ENCODE measurements around the gene NR4A1.

NR4A1 gene

GRCh38 chr12:52085682-52086180, 34.5 kb downstream of the NR4A1 start:
- TF ChIP-seq TEAD4 (IDR thresholded peaks at IDR 0.05): no peak
- TF ChIP-seq USF1 (IDR thresholded peaks at IDR 0.05): no peak
- no peak for TF ChIP-seq MAX (IDR thresholded peaks at IDR 0.05)
- no peak for TF ChIP-seq NFIC (IDR thresholded peaks at IDR 0.05)
- no peak for TF ChIP-seq YY1 (IDR thresholded peaks at IDR 0.05; ENCODE audit: low read depth)
- TF ChIP-seq ZBTB7A (IDR thresholded peaks at IDR 0.05; ENCODE audit: low read depth): no peak
- no peak for TF ChIP-seq FOXM1 (IDR thresholded peaks at IDR 0.05; ENCODE audit: borderline replicate concordance, low read depth)
- no peak for TF ChIP-seq TAF1 (IDR thresholded peaks at IDR 0.05; ENCODE audit: low read depth)
- TF ChIP-seq RAD21 (IDR thresholded peaks at IDR 0.05; ENCODE audit: low read depth): no peak
- no peak for TF ChIP-seq CEBPB (IDR thresholded peaks at IDR 0.05)
- no peak for TF ChIP-seq CREB1 (IDR thresholded peaks at IDR 0.05; ENCODE audit: low read depth)
- TF ChIP-seq TCF12 (IDR thresholded peaks at IDR 0.05; ENCODE audit: low read depth): no peak

- TF ChIP-seq TCF12 (IDR thresholded peaks at IDR 0.05; ENCODE audit: low read depth) (no peak), CEBPB (IDR thresholded peaks at IDR 0.05) (no peak), EGR1 (IDR thresholded peaks at IDR 0.05) (peak; percentile 83), MAX (IDR thresholded peaks at IDR 0.05) (no peak)
Measured at GRCh38 chr12:52086366-52086765, 35.1 kb downstream of the NR4A1 start.

GRCh38 chr12:52086944-52087835, 35.9 kb downstream of the NR4A1 start:
- no peak for TF ChIP-seq FOXM1 (IDR thresholded peaks at IDR 0.05; ENCODE audit: borderline replicate concordance, low read depth)
- TF ChIP-seq RAD21 (IDR thresholded peaks at IDR 0.05; ENCODE audit: low read depth): no peak
- TF ChIP-seq REST (IDR thresholded peaks at IDR 0.05; ENCODE audit: low read depth): no peak
- no peak for TF ChIP-seq YY1 (IDR thresholded peaks at IDR 0.05; ENCODE audit: low read depth)
- no peak for TF ChIP-seq EP300 (IDR thresholded peaks at IDR 0.05; ENCODE audit: borderline replicate concordance)
- TF ChIP-seq USF1 (IDR thresholded peaks at IDR 0.05): no peak

DNA sequence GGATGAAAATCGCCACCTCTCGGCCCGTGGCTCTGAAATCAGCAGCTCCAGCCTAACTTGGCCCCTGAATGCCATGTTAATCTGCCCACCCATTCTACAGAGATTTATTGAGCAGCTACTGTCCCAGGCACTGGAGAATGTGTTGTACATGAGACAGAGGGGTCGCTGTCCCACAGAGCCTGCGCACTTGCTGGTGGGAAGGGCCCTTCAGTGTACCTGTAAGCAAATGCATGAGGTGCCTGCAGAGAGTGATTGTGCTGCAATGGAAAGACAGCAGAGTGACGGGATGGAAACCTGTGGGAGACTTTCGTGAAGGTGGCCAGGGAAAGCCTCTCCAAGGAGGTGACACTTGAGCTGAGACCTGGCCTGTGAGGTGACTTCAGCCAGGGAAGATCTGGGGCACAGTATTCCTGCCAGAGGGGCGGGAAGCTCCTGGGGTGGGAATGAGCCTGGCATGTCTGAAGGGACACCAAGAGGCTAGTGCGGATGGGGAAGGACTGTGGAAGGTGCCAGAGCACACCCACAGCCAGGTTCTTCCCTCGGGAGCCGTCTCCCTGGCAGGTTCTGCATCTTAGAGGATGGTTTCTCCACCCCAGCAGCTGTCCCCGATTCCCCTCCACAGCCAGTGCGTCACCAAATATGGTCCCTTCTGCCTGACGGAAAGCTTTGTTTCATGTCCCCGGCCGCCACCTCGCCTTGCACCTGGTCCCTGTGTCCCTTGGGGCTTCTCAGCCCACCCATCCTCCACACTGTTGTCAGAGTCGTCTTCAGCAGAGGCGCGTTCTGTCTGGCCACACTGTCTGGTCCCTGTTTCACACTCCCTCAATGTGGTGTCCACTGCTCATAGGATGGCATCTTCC, 36.9 kb downstream of the NR4A1 start:
- TF ChIP-seq YY1 (IDR thresholded peaks at IDR 0.05; ENCODE audit: low read depth) (no peak), TCF12 (IDR thresholded peaks at IDR 0.05; ENCODE audit: low read depth) (no peak), USF1 (IDR thresholded peaks at IDR 0.05) (no peak), FOXM1 (IDR thresholded peaks at IDR 0.05; ENCODE audit: borderline replicate concordance, low read depth) (no peak), EGR1 (IDR thresholded peaks at IDR 0.05) (no peak), REST (IDR thresholded peaks at IDR 0.05; ENCODE audit: low read depth) (no peak), CREB1 (IDR thresholded peaks at IDR 0.05; ENCODE audit: low read depth) (no peak), MAX (IDR thresholded peaks at IDR 0.05) (no peak)

GRCh38 chr12:52089491-52089890, 38.2 kb downstream of the NR4A1 start:
- TF ChIP-seq RAD21 (IDR thresholded peaks at IDR 0.05; ENCODE audit: low read depth): no peak
